Measurements from ENCODE around the gene TVP23A.

Gene TVP23A

GRCh38 chr16:10817963-10818941, at the start of gene TVP23A:
TVP23A (minus strand) TSS chr16:10818794; CDS start chr16:10818493, 301 bp downstream.
- TF ChIP-seq FOXM1 (IDR thresholded peaks at IDR 0.05; ENCODE audit: borderline replicate concordance, low read depth) (no peak), NFIC (IDR thresholded peaks at IDR 0.05) (no peak), TCF12 (IDR thresholded peaks at IDR 0.05; ENCODE audit: low read depth) (no peak), USF1 (IDR thresholded peaks at IDR 0.05) (no peak)

- TF ChIP-seq TCF12 (IDR thresholded peaks at IDR 0.05; ENCODE audit: low read depth) = no peak
- no peak for TF ChIP-seq NFIC (IDR thresholded peaks at IDR 0.05)
- no peak for TF ChIP-seq EGR1 (IDR thresholded peaks at IDR 0.05)
- no peak for TF ChIP-seq ZBTB7A (IDR thresholded peaks at IDR 0.05; ENCODE audit: low read depth)
- no peak for TF ChIP-seq TAF1 (IDR thresholded peaks at IDR 0.05; ENCODE audit: low read depth)
- no peak for TF ChIP-seq RAD21 (IDR thresholded peaks at IDR 0.05; ENCODE audit: low read depth)
Measured at GRCh38 chr16:10868104-10868595, 49.6 kb upstream of the TVP23A start.

- TF ChIP-seq EGR1 (IDR thresholded peaks at IDR 0.05) (no peak), YY1 (IDR thresholded peaks at IDR 0.05; ENCODE audit: low read depth) (no peak), CEBPB (IDR thresholded peaks at IDR 0.05) (no peak), FOXM1 (IDR thresholded peaks at IDR 0.05; ENCODE audit: borderline replicate concordance, low read depth) (no peak)
Measured at GRCh38 chr16:10867199-10867598, 48.6 kb upstream of the TVP23A start.

- no peak for TF ChIP-seq TCF12 (IDR thresholded peaks at IDR 0.05; ENCODE audit: low read depth)
- TF ChIP-seq EP300 (IDR thresholded peaks at IDR 0.05; ENCODE audit: borderline replicate concordance) = no peak
- no peak for TF ChIP-seq CREB1 (IDR thresholded peaks at IDR 0.05; ENCODE audit: low read depth)
- no peak for TF ChIP-seq MAX (IDR thresholded peaks at IDR 0.05)
- no peak for TF ChIP-seq NFIC (IDR thresholded peaks at IDR 0.05)
- no peak for TF ChIP-seq FOXM1 (IDR thresholded peaks at IDR 0.05; ENCODE audit: borderline replicate concordance, low read depth)
- no peak for TF ChIP-seq REST (IDR thresholded peaks at IDR 0.05; ENCODE audit: low read depth)
- no peak for TF ChIP-seq ZBTB7A (IDR thresholded peaks at IDR 0.05; ENCODE audit: low read depth)
- no peak for TF ChIP-seq RAD21 (IDR thresholded peaks at IDR 0.05; ENCODE audit: low read depth)
- no peak for TF ChIP-seq CEBPB (IDR thresholded peaks at IDR 0.05)
- no peak for TF ChIP-seq YY1 (IDR thresholded peaks at IDR 0.05; ENCODE audit: low read depth)
- no peak for TF ChIP-seq TEAD4 (IDR thresholded peaks at IDR 0.05)
Measured at GRCh38 chr16:10865991-10866966, 47.7 kb upstream of the TVP23A start.

- no peak for TF ChIP-seq TCF12 (IDR thresholded peaks at IDR 0.05; ENCODE audit: low read depth)
Measured at GRCh38 chr16:10862438-10862837, 43.8 kb upstream of the TVP23A start.

- TF ChIP-seq REST (IDR thresholded peaks at IDR 0.05; ENCODE audit: low read depth) = no peak
- TF ChIP-seq YY1 (IDR thresholded peaks at IDR 0.05; ENCODE audit: low read depth) = no peak
- TF ChIP-seq MAX (IDR thresholded peaks at IDR 0.05) = no peak
- no peak for TF ChIP-seq CREB1 (IDR thresholded peaks at IDR 0.05; ENCODE audit: low read depth)
- no peak for TF ChIP-seq RAD21 (IDR thresholded peaks at IDR 0.05; ENCODE audit: low read depth)
- TF ChIP-seq CEBPB (IDR thresholded peaks at IDR 0.05) = no peak
- no peak for TF ChIP-seq FOXM1 (IDR thresholded peaks at IDR 0.05; ENCODE audit: borderline replicate concordance, low read depth)
- TF ChIP-seq TAF1 (IDR thresholded peaks at IDR 0.05; ENCODE audit: low read depth) = no peak
- TF ChIP-seq USF1 (IDR thresholded peaks at IDR 0.05) = no peak
- TF ChIP-seq TEAD4 (IDR thresholded peaks at IDR 0.05) = no peak
- TF ChIP-seq EGR1 (IDR thresholded peaks at IDR 0.05) = no peak
- no peak for TF ChIP-seq NFIC (IDR thresholded peaks at IDR 0.05)
- no peak for TF ChIP-seq EP300 (IDR thresholded peaks at IDR 0.05; ENCODE audit: borderline replicate concordance)
Measured at GRCh38 chr16:10859658-10860057, 41.1 kb upstream of the TVP23A start.
